SK-MEL-5 (cell line): ENCODE measurements around the gene FBXO30. TPM values are rescaled to one million over a fixed set of nuclear protein-coding genes. Genes with fewer than 3 reads are reported as not detected.
A peak's percentile ranks its signal among the peaks of the same experiment; 100 is the strongest.

Experiments used
- DNase-seq: peaks from one replicate; pipeline ENCODE4 v3.0.0-alpha.2; 2016; ENCODE audit warnings: low read depth, low spot score
- in situ Hi-C: cut with HindIII; loops from 2 replicates; pipeline ENCODE4 v1.10.0; 2016; ENCODE audit warnings: low sequenced_read_pairs, high pct_unique_total_duplicates, low pct_unique_long_range_greater_than_20kb
- total RNA-seq: library from RNA; depleted of rRNA; stranded (reverse); fragments of >200 nt; shearing (Covaris generic); gene quantifications from 2 replicates; pipeline ENCODE4 v1.2.3, GENCODE V29; 2014

Gene FBXO30
- total RNA-seq, 1 experiment from 2014 or later: 6.2 TPM

DNA sequence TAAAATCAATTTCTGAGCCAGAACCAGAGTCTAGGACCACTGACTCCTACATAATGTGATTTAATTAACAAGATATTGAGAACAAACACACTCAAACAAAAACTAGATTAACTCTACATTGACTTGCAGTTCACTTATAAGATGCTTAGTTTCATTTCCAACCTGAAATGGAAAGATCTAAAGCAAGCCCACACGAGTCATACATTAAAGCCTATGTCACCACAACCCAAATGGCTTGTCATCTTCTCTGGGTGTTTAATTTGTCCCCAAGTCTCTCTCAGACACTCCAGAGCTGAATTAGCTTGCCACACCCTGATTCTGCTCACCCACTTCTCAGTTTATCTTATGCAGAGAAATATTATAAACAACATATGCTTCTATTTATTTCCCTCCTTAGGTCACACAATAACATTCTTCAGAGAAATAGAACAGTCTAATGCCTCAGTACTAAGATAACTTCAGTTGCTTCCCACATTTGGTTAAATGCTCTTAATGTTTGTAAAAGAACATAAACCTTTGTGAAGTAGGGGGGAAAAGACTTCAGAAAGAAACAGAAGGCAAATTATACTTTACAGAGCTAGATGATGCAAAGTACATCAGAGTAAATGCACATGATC is 8.8 kb upstream of the FBXO30 start:
- in situ Hi-C loops: no loop called here
- DNase-seq: no peak

DNA sequence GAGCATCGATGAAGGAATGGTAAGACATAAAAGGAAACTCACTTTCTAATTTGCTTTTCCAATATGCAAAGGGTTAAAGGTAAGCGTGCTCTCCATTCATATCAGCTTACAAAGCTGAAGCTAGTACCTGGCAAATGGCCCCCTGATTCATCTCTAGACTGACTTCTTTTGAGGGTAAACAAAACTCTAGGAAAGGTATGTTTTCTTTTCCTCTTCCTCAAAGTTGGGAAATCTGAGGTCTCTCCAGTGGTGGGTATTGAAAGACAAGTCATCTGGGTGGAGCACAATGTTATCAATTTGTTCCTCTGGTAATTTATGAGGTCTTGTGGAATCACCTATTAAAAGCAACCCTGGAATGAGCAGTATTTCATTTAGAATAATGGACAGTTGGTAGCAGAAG is 7.9 kb upstream of the FBXO30 start:
- in situ Hi-C loops: no loop called here

DNA sequence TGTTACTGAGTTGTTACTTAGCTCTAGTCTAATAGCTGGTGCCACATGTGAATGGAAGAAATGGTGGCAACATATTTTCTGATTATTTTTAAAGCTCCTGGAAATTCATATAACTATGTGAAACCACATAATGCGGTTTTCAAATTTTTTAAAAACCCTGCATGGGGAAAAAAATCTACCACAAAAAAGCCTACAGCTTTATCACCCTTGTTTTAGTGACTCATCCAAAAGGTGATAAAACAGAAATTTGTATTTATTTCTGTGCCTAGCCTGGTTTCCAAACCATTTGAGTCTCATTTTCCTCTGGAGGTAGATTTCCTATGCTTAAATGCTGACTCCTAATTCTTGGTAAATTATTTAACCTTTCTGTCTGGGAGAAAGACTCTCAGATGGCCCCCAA is 5.4 kb upstream of the FBXO30 start:
- in situ Hi-C loops: no loop called here
- DNase-seq: no peak

More for the DNA sequence above, 7.9 kb upstream of the FBXO30 start:
- no peak for DNase-seq

GRCh38 chr6:145818796-145819195 is 4.2 kb upstream of the FBXO30 start:
- no peak for DNase-seq
- in situ Hi-C loops: no loop called here

- in situ Hi-C loops: no loop called here
- DNase-seq: no peak
Measured at GRCh38 chr6:145816392-145816791, 1.8 kb upstream of the FBXO30 start.

DNA sequence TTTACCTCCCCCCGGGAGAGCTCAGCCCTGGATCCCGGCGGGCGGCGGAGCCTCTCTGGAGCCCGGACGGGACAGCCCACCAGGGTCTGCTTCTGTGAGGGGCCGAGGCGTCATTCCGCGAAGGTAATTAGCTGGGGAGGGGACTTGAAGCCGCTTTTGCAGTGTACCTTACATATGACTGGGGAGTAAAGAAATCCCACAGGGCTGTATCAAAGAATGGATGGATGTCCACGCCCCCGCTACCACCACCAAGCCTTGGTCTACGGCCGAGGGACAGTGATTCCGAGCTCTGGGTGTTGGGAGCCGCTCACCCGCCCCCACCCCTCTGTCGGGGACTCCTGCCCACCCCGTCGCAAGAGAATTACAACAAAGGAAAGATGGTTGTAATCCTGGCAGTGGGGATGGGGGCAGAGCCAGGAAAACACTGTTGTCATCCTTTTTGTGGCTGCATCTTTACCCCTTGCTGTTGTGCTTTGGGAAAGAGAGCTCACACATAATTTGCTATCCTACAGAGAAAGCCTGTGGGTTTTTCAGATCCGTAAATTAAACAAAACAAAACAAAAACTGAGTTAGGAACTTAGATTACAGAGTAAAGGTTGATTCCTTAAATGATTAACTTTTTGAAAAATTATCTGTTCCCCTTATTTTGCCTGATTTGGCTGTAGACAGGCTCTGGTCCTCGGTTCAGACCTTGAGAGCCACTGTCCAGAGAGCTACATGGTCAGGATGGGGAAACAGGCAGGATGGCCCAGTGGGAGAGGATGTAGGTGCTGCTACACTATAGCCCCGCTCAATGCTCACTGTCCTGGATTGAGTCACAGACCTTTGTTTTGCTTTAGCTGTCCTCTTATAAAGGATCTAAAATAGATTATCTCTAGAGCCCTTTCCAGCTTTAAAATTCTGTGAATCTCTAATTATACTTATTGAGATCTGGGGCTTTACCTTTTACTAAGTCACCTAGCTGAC is 997 bp upstream of the FBXO30 start:
- in situ Hi-C loops: no loop called here
- DNase-seq: peak; percentile 2

DNA sequence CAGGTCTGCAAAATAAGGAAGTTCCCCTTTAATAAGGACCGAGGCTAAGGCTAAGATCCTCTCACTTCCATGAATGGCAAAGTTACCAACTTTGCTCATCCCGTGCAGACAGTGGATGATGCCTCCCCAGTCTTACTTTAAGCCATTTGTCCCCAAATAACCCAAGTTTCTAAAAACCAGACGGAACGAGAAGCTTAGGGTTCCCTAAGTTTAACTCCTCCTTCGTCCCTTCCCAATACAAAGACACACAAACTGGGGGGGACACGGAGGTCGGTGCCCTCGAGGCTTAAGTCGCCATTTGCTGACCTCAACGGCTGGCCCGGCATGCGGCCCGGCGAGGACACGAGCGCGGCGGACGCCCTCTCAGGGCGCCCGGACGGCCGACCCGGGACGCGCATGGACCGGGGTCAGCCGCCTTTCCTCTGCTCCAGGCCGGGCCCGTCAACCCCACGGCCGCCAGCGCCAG is 527 bp downstream of the FBXO30 start:
- in situ Hi-C loops: no loop called here
- peak; percentile 61 for DNase-seq

DNA sequence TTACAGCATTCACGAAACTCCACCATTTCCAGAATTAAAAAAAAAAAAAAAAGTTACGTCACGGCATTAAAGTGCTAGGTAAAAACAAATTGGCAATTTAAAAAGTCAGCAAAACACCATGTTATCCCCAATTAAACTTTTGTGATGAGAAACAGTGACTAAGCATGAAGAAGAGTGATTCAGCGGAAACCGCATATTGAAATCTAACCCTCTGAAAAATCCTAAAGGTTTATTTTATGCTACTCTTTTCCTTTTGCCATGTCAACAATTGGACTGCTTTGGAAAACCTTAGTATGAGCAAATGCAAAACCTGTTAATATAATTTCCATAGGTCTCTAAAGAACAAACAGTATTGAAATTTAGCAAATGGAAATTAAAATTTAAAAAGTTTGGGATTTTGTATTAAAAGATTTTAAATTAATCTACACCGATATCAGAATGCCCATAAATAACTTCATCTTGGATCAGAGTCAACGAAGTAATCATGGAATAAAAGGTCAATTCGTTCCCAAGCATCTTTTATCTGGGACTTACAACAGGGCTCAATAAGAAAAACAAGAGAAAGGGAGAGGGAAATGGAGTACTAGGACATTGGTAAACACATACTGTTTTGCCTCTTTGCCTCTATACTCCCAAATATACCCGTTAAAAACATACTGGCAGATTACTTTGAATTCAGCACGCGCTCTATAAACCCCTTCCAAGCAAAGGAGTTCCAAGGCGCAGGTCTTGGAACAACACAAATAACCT is 1.1 kb downstream of the FBXO30 start:
- in situ Hi-C loops: no loop called here

GRCh38 chr6:145811741-145812140 is 2.9 kb downstream of the FBXO30 start:
- in situ Hi-C loops: no loop called here
- no peak for DNase-seq

More for the DNA sequence above, 1.1 kb downstream of the FBXO30 start:
- peak; percentile 40 for DNase-seq

GRCh38 chr6:145809785-145810184 is 4.8 kb downstream of the FBXO30 start:
- in situ Hi-C loops: no loop called here
- no peak for DNase-seq

DNA sequence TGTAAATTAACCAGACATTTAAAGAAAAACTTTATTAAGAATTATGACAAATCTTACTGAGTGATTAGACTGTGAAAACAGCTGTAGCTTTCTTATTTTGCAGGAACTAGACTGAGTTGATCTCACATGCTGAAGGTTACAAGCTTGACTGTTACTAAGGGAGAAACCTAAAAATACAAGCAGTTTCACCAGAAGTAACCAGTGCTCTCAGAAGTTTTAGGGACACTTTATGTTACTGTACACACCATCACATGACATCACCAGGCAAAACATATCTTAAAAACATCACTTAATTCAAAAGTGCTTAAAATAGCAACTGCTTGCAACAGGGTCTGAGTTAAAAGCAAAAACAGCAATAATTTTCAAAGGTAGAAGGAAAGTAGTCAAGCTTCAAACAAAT is 5.4 kb downstream of the FBXO30 start:
- no peak for DNase-seq

GRCh38 chr6:145808239-145808638 is 6.4 kb downstream of the FBXO30 start:
- no peak for DNase-seq
- in situ Hi-C loops: no loop called here

More for the DNA sequence above, 5.4 kb downstream of the FBXO30 start:
- in situ Hi-C loops: no loop called here

DNA sequence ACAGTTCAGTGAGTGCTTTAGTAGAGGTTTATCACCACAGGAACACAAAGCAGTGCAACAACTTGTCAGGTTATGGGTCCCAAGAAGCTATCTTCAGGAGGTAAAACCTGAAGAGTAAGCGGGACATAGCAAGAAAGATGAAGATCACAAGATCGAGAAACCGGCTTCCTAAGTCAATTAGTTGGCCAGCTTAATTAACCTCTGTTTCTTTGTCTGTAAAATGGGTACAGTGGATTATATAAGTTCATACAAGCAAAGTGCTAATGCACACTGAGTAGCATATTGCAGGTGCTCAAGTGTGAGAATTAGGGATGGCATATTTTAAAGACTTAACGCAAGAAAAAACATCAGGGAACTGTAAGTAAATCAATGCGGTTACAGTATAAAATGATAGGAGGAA is 12.5 kb downstream of the FBXO30 start:
- no peak for DNase-seq
- in situ Hi-C loops: no loop called here

- in situ Hi-C loops: no loop called here
Measured at GRCh38 chr6:145801021-145801420, 13.6 kb downstream of the FBXO30 start.

DNA sequence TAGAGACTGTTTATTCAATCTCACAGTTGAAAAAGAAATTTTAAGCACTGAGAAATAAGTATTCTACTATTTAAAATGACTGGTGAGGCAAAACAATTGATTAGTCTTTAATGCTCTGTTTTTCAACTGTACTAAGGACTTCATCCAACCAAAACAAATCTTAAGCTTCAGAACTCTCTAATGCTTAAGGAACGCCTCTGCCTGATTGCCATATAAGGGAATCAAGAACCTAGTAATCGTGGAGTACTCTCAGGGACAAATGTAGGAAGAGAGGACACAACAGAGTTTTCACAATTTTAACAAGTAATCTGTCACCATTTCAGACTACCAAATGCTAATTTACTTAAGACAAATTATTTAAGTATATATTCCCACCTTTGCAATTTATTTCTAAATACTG is 16.1 kb downstream of the FBXO30 start:
- DNase-seq: no peak
- in situ Hi-C loops: no loop called here

More at GRCh38 chr6:145801021-145801420, 13.6 kb downstream of the FBXO30 start:
- no peak for DNase-seq

DNA sequence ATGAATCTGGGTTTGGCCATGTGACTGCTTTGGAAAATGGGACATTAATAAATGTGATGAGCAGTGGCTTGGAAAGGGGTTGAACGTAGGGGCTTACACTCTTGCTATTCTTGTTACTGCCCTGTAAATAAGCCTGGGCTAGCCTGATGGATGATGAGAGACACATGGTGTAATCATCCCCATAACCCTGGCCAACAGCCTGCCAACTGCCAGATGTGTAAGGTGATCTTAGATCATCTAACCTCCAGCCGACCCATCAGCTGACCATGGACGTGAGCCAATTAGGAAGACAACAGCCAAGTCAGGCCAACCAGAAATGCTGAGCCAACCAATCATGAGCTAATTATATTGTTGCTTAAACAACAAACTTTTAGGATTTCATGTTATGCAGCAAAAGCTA is 25.2 kb downstream of the FBXO30 start:
- in situ Hi-C loops: no loop called here
- DNase-seq: no peak

DNA sequence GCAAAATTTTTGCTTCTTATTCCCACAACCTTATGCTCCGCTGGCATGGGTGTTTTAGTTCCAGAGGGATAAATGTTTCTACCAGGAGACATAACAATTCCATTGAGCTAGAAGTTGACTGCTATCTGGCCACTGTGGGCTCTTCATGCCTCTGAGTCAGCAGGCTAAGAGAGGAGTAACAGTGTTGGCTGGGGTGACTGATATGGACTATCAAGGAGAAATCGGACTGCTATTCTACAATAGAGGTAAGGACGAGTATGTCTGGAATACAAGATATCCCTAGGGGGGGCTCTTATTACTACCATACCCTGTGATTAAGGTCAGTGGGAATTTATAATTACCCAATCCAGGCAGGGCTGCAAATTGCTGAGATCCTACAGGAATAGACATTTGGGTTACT is 26.9 kb downstream of the FBXO30 start:
- DNase-seq: no peak
- in situ Hi-C loops: no loop called here

GRCh38 chr6:145784683-145785082 is 29.9 kb downstream of the FBXO30 start:
- DNase-seq: no peak
- in situ Hi-C loops: no loop called here
